Psoas muscle (tissue), 8 donors: Measurements from ENCODE around the gene RPS6KB1. TPM values are rescaled to one million over a fixed set of nuclear protein-coding genes. Genes with fewer than 3 reads are reported as not detected.

ENCODE experiments used
- ATAC-seq, 4 donors: fragments of 200-7000 bp; cut with Tn5 transposase; one replicate each; pipeline ENCODE4 v1.9.1; 2020; ENCODE audit warnings: moderate library complexity in 3 of 4, mild to moderate bottlenecking in 2 of 4
- DNase-seq, 2 donors: peaks; one replicate each; pipeline ENCODE4 v3.0.0-alpha.2; 2020
- H3K27ac ChIP-seq: fragments of 200-600 bp; one replicate; pipeline ENCODE4 v1.8.0; 2022
- H3K27me3 ChIP-seq, 3 donors: fragments of 200-600 bp in 1 of 3; one replicate each; pipeline versions ENCODE4 v1.6.1 to v1.8.0; 2013 to 2022; ENCODE audit warnings: low read length in 2 of 3, mild to moderate bottlenecking in 2 of 3, moderate library complexity in 1 of 3; ENCODE audit not compliant: insufficient read depth in 3 of 3
- H3K36me3 ChIP-seq, 2 donors: fragments of 200-600 bp in 1 of 2; one replicate each; pipeline versions ENCODE4 v1.6.1 to v1.8.0; 2013 to 2022; ENCODE audit warnings: low read depth in 1 of 2, mild to moderate bottlenecking in 1 of 2, moderate library complexity in 1 of 2; ENCODE audit not compliant: insufficient read depth in 1 of 2
- H3K4me1 ChIP-seq: fragments of 200-600 bp; one replicate; pipeline ENCODE4 v1.8.0; 2022
- H3K4me3 ChIP-seq: fragments of 200-600 bp; one replicate; pipeline ENCODE4 v1.8.0; 2022; ENCODE audit warnings: mild to moderate bottlenecking
- H3K9me3 ChIP-seq: fragments of 200-600 bp; one replicate; pipeline ENCODE4 v1.8.0; 2022
- CTCF ChIP-seq: fragments of 200-600 bp; IDR thresholded peaks from one replicate; pipeline ENCODE4 v1.8.0; 2022; ENCODE audit warnings: antibody characterized with exemption
- WGBS, 3 donors: extraction: QIAGEN DNeasy Blood & Tissue Kit; methylation state at CpG; one replicate each; pipeline versions ENCODE4 v1.1.6 to v1.1.7; 2013; 5-methylcytosine and 5-hydroxymethylcytosine counted together
- intact Hi-C, 2 donors: fragments of 100-400 bp; cut with DNase I; formaldehyde crosslinking; loops; one replicate each; pipeline versions ENCODE4 v1.11.0 to v1.14.2; 2022
- polyA plus RNA-seq, 3 donors: library from polyadenylated mRNA; stranded (reverse); fragments of 200-250 nt; gene quantifications; one replicate each; pipeline ENCODE4 v1.2.3, GENCODE V29; 2013
- total RNA-seq, 4 donors: library from RNA; stranded (reverse); fragmentation: NEBNext Ultra II Directional in 2 of 4; extraction: Animal tissue kit (Norgen Biotek cat#: 25700) in 2 of 4; gene quantifications; one replicate each; pipeline versions ENCODE4 v1.2.1 to v1.2.4, GENCODE V29; 2021 to 2023
- donor health status: healthy with polysubstance abuse.
- donor health status: DM: no; HTN: no; CAD: no; lungs with moderate emphysema.
- donor health status: Bipolar disorder and iron deficiency.
- donor health status: healthy.
- donor health status: DM: yes; HTN: yes; CAD: no.
- donor health status: DM: no; HTN: no; CAD: no.
- donor health status: DM: no; HTN: no; CAD: no.
- donor health status: DM: yes; HTN: yes; CAD: no.

Gene RPS6KB1
- total and polyA plus RNA-seq, 7 donors = 10.6 to 56.0 (median 35.8) TPM

GRCh38 chr17:59892251-59892923 is 534 bp upstream of the RPS6KB1 start:
- H3K4me3 ChIP-seq = peak overlapping the region; percentile 99
- intact Hi-C loops = no loop called here
- peak overlapping the region; percentile 96 for H3K27ac ChIP-seq
- no peak for TF ChIP-seq CTCF
- peak in 1 of 2 donors; percentile 82 for DNase-seq
- no peaks in the 10 kb centered on the region for H3K9me3 ChIP-seq
- peak; percentile 66 to 75 (median 72) for ATAC-seq
- 4 to 7% (median 5%) methylated on average over 25 of the region's 25 CpGs for WGBS, 3 donors
- peaks cover 24% of the 10 kb centered on the region for H3K4me1 ChIP-seq
- H3K27me3 ChIP-seq = no peaks in the 10 kb centered on the region
- peaks cover 0 to 33% of the 10 kb centered on the region in 2 donors for H3K36me3 ChIP-seq

DNA sequence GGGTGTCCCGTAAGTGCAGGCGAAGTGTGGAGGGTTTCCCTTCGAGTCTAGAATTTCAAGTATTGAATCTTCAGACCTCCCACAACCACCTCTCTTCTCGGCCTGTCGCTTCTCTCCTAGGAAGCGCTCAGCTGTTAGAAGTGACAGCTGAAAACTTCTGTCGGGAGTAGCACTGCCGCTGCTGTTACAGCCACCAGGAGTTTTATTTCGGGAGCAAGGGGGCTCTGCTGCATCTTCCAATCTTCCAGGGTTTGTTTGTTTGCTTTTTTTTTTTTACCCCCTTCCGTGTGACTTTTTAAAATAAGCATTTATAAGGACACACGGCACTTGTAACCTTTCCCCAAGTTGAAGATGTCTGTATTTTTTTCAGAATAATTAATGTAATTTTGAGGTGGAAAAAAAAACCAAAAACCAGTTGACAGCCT is 767 bp downstream of the RPS6KB1 start:
- H3K9me3 ChIP-seq = no peaks in the 10 kb centered on the region
- H3K4me1 ChIP-seq = peaks cover 29% of the 10 kb centered on the region
- peak; percentile 12 to 59 (median 41) for ATAC-seq
- no peaks in the 10 kb centered on the region for H3K27me3 ChIP-seq
- H3K4me3 ChIP-seq = peak overlapping the region; percentile 99
- intact Hi-C loops = no loop called here
- no peak for TF ChIP-seq CTCF
- DNase-seq = no peak
- 0 to 1% (median 1%) methylated on average over 11 of the region's 11 CpGs for WGBS, 3 donors
- H3K27ac ChIP-seq = peak overlapping the region; percentile 96
- peaks cover 0 to 25% of the 10 kb centered on the region in 2 donors for H3K36me3 ChIP-seq

- TF ChIP-seq CTCF = no peak
- H3K4me3 ChIP-seq = no peak overlapping the region
- no peak overlapping the region for H3K27ac ChIP-seq
- no peak for ATAC-seq
- peaks cover 0 to 12% of the 10 kb centered on the region in 2 donors for H3K36me3 ChIP-seq
- DNase-seq = no peak
- H3K4me1 ChIP-seq = peaks cover 21% of the 10 kb centered on the region
- intact Hi-C loops = no loop called here
- no peaks in the 10 kb centered on the region for H3K9me3 ChIP-seq
- H3K27me3 ChIP-seq = no peaks in the 10 kb centered on the region
- WGBS, 3 donors = 86 to 91% (median 87%) methylated on average over 4 of the region's 4 CpGs
Observed at GRCh38 chr17:59897090-59897489, 4.2 kb downstream of the RPS6KB1 start.

DNA sequence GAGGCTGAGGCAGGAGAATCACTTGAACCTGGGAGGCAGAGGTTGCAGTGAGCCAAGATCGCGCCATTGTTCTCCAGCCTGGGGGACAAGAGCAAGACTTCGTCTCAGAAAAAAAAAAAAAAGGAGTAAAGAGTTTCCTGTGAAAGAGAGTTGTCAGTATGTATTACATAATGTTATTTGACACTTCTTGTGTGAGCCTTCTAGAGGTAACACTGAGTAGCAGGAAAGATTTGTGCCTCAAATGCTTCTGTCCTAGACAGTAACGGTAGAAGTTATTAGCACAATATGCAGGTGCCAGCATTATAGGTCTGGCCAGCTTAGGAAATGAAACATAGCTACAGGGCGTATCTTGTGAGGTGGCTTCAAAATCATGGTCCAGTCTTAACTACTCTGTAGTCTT is 6.2 kb downstream of the RPS6KB1 start:
- TF ChIP-seq CTCF = no peak
- WGBS, 3 donors = 55 to 67% (median 58%) methylated on average over 5 of the region's 5 CpGs
- Histone ChIP-seq H3K27ac (peak overlapping the region; percentile 31), H3K4me3 (no peak overlapping the region), H3K9me3 (no peaks in the 10 kb centered on the region), H3K36me3 (peaks cover 0 to 16% of the 10 kb centered on the region in 2 donors), H3K4me1 (peaks cover 19% of the 10 kb centered on the region), H3K27me3 (no peaks in the 10 kb centered on the region)
- intact Hi-C loops = no loop called here
- DNase-seq = no peak
- ATAC-seq = peak; percentile 58 to 86 (median 66)

- H3K27me3 ChIP-seq = no peaks in the 10 kb centered on the region
- intact Hi-C loops = no loop called here
- TF ChIP-seq CTCF = no peak
- H3K4me1 ChIP-seq = peaks cover 13% of the 10 kb centered on the region
- peaks cover 0 to 12% of the 10 kb centered on the region in 2 donors for H3K36me3 ChIP-seq
- H3K27ac ChIP-seq = no peak overlapping the region
- DNase-seq (no peak), ATAC-seq (no peak)
- H3K4me3 ChIP-seq = no peak overlapping the region
- WGBS, 3 donors = 94 to 97% (median 96%) methylated on average over 8 of the region's 8 CpGs
- H3K9me3 ChIP-seq = no peaks in the 10 kb centered on the region
Observed at GRCh38 chr17:59901604-59902003, 8.7 kb downstream of the RPS6KB1 start.
